GM23338 (cell line): ENCODE data around the gene WFDC9.
"Not testable (repeated sequence)": the region's sequence is repeated elsewhere in the genome, so short reads cannot be mapped to it uniquely, and the experiment has no call there.

Experiments
- CREB1 ChIP-seq: fragments of 250-450 bp; sonication (Bioruptor Pico); IDR thresholded peaks from 2 replicates; pipeline ENCODE4 v1.5.0; 2020; ENCODE audit warnings: low read depth, mild to moderate bottlenecking, moderate library complexity
- CTCF ChIP-seq, 2 experiments: fragments of 200-600 bp in 1 of 2; sonication (generic) in 1 of 2; conservative IDR thresholded peaks; 2 replicates each; pipeline versions ENCODE4 v1.5.1 to v1.6.1; 2016 to 2017; ENCODE audit warnings: antibody characterized with exemption in 2 of 2, low read depth in 2 of 2, mild to moderate bottlenecking in 2 of 2, moderate library complexity in 1 of 2
- ETS1 ChIP-seq: IDR thresholded peaks from 2 replicates; pipeline ENCODE4 v1.6.1; 2016; ENCODE audit warnings: antibody characterized with exemption
- EZH2 ChIP-seq: fragments of 200-600 bp; sonication (generic); IDR thresholded peaks from one replicate; pipeline ENCODE4 v1.8.0; 2017; ENCODE audit warnings: antibody characterized with exemption, mild to moderate bottlenecking, low read depth; ENCODE audit not compliant: unreplicated experiment
- EZH2phosphoT487 ChIP-seq: fragments of 200-600 bp; sonication (generic); IDR thresholded peaks from one replicate; pipeline ENCODE4 v1.8.1; 2018; ENCODE audit warnings: antibody characterized with exemption; ENCODE audit not compliant: unreplicated experiment
- JUNB ChIP-seq: IDR thresholded peaks from one replicate; pipeline ENCODE4 v1.6.1; 2016; ENCODE audit warnings: antibody characterized with exemption; ENCODE audit not compliant: unreplicated experiment
- NANOG ChIP-seq: IDR thresholded peaks from 2 replicates; pipeline ENCODE4 v1.6.1; 2016; ENCODE audit warnings: antibody characterized with exemption, borderline replicate concordance
- POLR2AphosphoS5 ChIP-seq: IDR thresholded peaks from 2 replicates; pipeline ENCODE4 v1.6.1; 2016; ENCODE audit warnings: antibody characterized with exemption, low read depth
- REST ChIP-seq: IDR thresholded peaks from one replicate; pipeline ENCODE4 v1.6.1; 2018; ENCODE audit warnings: antibody characterized with exemption; ENCODE audit not compliant: unreplicated experiment
- ZNF114 ChIP-seq: fragments of 250-450 bp; sonication (Bioruptor Pico); IDR thresholded peaks from 2 replicates; pipeline ENCODE4 v1.5.0; 2020; ENCODE audit warnings: mild to moderate bottlenecking, moderate library complexity
- ZNF331 ChIP-seq: fragments of 250-450 bp; sonication (Bioruptor Pico); IDR thresholded peaks from 2 replicates; pipeline ENCODE4 v1.5.0; 2020; ENCODE audit warnings: low read depth, mild to moderate bottlenecking, moderate library complexity
- ZNF462 ChIP-seq: fragments of 250-450 bp; sonication (Bioruptor Pico); IDR thresholded peaks from 2 replicates; pipeline ENCODE4 v1.5.0; 2020; ENCODE audit warnings: mild to moderate bottlenecking, moderate library complexity

- TF ChIP-seq CTCF (conservative IDR thresholded peaks at IDR 0.05; ENCODE audit: low read depth in 2 of 2); EZH2phosphoT487; NANOG; JUNB; REST; ETS1; POLR2AphosphoS5; CREB1 (CRISPR knock-in tag); EZH2; ZNF331; ZNF114 (CRISPR knock-in tag); ZNF462: not testable (repeated sequence)
Measured at GRCh38 chr20:45651726-45652125, 20.6 kb upstream of the WFDC9 start.
